RKO (cell line): Measurements from ENCODE around the gene TMEM101.
"Not testable (repeated sequence)": the region's sequence is repeated elsewhere in the genome, so short reads cannot be mapped to it uniquely, and the experiment has no call there.

ENCODE experiments used
- DNase-seq: peaks from one replicate; pipeline ENCODE4 v3.0.0-alpha.2; 2016; ENCODE audit warnings: low spot score

Gene TMEM101

GRCh38 chr17:43974382-43975266 lies 40.1 kb downstream of the TMEM101 start:
- no peak for DNase-seq

GRCh38 chr17:43972444-43973212 lies 42.1 kb downstream of the TMEM101 start:
- DNase-seq, result not testable (repeated sequence)

GRCh38 chr17:43971436-43971835 lies 43.3 kb downstream of the TMEM101 start:
- not testable (repeated sequence) for DNase-seq

DNA sequence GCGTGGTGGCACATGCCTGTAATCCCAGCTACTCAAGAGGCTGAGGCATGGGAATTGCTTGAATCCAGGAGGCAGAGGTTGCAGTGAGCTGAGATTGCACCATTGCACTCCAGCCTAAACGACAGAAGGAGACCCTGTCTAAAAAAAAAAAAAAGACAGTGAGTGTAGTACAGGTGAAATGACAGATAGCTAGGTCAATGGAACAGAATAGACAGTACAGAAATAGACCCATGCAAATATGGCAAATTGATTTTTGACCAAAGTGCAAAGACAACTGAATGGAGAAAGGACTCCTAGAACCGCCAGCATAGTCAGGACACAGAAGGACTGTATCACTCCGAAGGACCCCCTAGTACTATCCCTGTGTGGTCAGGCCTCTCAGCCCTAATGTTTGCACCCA lies 44.4 kb downstream of the TMEM101 start:
- no peak for DNase-seq

DNA sequence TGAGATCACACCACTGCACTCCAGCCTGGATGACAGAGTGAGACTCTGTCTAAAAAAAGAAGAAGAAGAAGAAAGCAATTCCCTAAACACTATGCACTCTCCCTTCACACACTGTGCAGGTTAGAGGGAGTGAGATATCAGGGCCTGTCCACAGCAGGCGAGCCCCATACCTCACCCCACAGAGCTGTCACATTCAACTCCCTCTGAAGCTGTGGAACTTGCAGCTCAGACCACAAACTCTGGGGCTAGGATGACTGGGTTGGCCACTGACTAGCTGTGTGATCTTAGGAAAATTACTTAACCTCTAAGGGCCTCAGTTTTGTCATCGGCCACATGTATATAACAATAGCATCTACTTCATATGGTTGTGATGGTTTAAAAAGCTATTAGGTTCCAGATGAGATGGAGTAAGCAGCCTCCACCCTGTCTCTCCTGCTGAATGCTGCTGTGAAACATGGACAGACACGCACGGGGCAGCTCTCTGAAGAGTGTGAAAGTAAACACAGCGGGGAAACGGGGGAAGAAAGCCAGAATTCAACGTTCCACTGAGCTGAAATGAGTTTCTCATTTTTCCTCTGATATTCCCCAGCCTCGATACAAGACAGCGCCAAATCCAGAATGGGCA lies 47.4 kb downstream of the TMEM101 start:
- DNase-seq, result no peak

DNA sequence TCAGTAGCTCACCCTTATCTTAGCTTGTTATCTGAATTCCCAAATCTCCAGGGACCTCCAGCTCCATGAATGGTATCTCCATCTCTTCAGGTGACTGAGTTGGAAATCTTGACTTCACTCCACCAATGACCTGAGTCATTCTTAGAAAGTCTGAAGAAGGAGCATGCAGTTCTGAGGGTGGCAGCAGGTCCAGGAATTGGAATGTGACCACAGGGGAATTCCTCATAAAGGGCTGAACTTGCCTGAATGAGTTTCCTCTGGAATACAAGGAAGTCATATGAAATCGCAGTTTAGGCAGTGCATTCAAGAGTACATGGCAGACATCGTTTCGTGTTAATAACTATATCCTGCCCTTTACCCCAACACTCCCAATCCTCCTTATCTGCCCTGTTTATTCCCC lies 48.5 kb downstream of the TMEM101 start:
- DNase-seq, result no peak

DNA sequence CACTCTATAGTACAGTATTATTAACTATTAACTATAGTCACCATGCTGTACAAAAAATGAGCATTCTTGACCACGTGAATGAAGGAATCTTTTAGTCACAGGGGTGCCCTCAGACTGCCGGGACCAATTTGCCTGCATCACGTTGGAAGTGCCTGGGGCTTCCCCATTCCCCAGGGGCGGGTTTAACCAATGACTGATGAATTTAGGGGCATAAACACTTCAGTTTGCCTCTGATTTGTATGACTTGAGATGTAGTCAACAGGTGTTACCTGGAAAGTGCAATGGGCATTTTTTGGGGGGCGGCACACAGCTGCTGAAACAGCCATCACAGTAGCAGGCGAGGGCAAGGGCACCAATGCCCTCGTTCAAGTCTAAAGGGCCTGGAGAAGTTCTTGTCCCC lies 52.3 kb downstream of the TMEM101 start:
- no peak for DNase-seq

- DNase-seq, result peak; percentile 75
Observed at GRCh38 chr17:43961954-43962353, 52.8 kb downstream of the TMEM101 start.

- not testable (repeated sequence) for DNase-seq
Observed at GRCh38 chr17:43961292-43961691, 53.5 kb downstream of the TMEM101 start.
